Thoracic aorta (tissue), 2 donors: Measurements from ENCODE around the gene GRB7. TPM values are rescaled to one million over a fixed set of nuclear protein-coding genes. Genes with fewer than 3 reads are reported as not detected.

ENCODE experiments used
- ATAC-seq: fragments of 150-250 bp; one replicate; pipeline ENCODE4 v1.8.0; 2017; ENCODE audit warnings: low read depth; ENCODE audit not compliant: insufficient number of reproducible peaks, low FRiP score
- DNase-seq: peaks from one replicate; pipeline ENCODE4 v3.0.0-alpha.2; 2020; ENCODE audit warnings: low spot score
- H3K27ac ChIP-seq, 2 donors: fragments of 200-600 bp; sonication (generic); 1 replicate in 1 of 2; 2 replicates in 1 of 2; pipeline ENCODE4 v1.5.1; 2016; ENCODE audit warnings: mild to moderate bottlenecking in 2 of 2, moderate library complexity in 2 of 2
- H3K27me3 ChIP-seq: fragments of 200-600 bp; sonication (generic); replicated peaks from 2 replicates; pipeline ENCODE4 v1.6.0; 2016; ENCODE audit warnings: mild to moderate bottlenecking; ENCODE audit not compliant: insufficient read depth
- H3K36me3 ChIP-seq: fragments of 200-600 bp; sonication (generic); one replicate; pipeline ENCODE4 v1.5.1; 2016
- H3K4me1 ChIP-seq, 2 donors: fragments of 200-600 bp; sonication (generic); 1 replicate in 1 of 2; 2 replicates in 1 of 2; pipeline versions ENCODE4 v1.5.1 to v1.6.0; 2016; ENCODE audit warnings: low read depth in 2 of 2, mild to moderate bottlenecking in 1 of 2; ENCODE audit not compliant: control insufficient read depth in 1 of 2
- H3K4me3 ChIP-seq: fragments of 200-600 bp; sonication (generic); 2 replicates; pipeline ENCODE4 v1.5.1; 2016; ENCODE audit warnings: mild to moderate bottlenecking
- H3K9me3 ChIP-seq: fragments of 200-600 bp; sonication (generic); 2 replicates; pipeline ENCODE4 v1.5.1; 2016
- CTCF ChIP-seq: fragments of 200-600 bp; sonication (generic); IDR thresholded peaks from one replicate; pipeline ENCODE4 v1.5.1; 2019; ENCODE audit warnings: antibody characterized with exemption
- total RNA-seq, 2 donors: library from RNA; depleted of rRNA; stranded (reverse); fragments of >200 nt; gene quantifications; one replicate each; pipeline versions ENCODE4 v1.1.0 to v1.2.3, GENCODE V29; 2016

GRB7 gene
- total RNA-seq, 2 donors from 2014 or later, result 0.85 to 1.4 TPM

DNA sequence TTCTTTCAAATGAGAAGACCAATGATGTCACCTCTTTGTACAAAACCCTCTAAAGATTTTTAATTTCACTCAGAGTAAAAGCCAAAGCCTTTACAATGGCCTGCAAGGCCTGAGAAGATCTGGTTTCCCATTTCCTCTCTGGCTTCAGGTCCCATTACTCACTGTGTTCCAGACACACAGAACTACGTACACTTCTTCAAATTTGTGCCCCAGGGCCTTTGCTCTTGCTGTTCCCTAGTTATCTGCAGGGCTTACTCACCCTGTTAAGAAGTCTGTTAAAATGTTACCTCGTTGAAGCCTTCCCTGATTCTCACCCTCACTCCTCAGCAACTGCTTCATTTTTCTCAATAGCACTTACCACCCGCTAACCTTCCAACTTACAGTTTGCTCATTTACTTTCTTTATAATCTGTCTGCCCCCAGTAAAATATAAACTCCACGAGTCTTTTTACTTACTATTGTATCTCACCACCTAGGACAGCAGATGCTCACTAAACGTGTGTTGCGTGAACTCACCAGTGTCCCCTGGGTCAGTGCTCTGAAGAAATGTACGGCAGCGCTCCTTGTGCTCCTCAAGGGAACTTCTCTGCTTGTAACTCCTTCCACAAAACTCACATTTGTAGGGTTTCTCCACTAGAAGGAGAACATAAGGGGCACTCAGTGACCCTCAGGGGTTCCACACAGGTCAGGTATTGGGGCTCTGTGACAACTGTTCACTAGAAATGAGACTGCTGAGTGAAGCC is 50.2 kb downstream of the GRB7 start:
- no peak for ATAC-seq
- Histone ChIP-seq H3K27me3 (no peaks in the 10 kb centered on the region), H3K4me3 (no peak overlapping the region), H3K9me3 (no peaks in the 10 kb centered on the region), H3K36me3 (no peaks in the 10 kb centered on the region), H3K27ac (no peak overlapping the region), H3K4me1 (no peaks in the 10 kb centered on the region)
- DNase-seq, result no peak
- TF ChIP-seq CTCF, result no peak

DNA sequence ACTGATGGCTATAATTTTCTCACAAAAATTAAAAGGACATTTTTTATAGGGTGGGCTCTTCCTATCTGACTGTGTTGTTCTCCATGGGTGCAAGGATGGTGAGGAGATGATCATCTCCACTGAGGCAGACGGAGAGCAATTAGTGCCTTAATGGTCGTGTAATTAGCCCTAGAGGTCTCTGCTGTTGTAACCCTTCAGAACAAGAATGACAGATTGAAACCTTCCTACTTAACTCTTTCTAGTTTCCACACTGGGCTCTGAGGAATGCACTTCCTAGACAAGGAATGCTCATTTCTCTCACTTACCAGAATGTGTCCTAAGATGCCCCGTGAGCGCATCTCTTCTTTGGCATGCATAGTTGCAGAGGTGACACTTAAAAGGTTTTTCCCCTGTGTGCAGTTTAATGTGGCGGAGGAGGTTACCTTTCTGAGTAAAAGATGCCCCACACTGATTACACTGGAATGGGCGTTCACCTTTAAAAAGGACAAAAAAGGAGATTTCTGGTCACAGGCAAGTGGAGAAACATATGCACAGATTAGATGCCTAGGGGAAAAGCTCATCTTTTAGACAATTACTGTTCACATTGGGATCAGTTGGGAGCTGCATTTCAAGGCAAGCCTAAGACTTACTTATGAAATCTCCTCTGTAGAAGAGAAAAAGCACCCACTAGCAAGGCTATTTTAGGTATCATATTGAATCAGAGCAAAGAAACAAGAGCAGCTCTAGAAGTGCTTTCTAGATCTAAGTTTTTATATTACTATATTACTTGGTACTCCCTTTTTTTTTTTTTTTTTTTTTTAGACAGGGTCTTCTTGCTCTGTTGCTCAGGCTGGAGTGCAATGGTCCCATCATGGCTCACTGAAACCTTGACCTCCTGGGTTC is 53.6 kb downstream of the GRB7 start:
- Histone ChIP-seq H3K4me1 (no peaks in the 10 kb centered on the region), H3K36me3 (no peaks in the 10 kb centered on the region), H3K27me3 (no peaks in the 10 kb centered on the region), H3K4me3 (no peak overlapping the region), H3K9me3 (no peaks in the 10 kb centered on the region), H3K27ac (no peak overlapping the region)
- DNase-seq (no peak), ATAC-seq (no peak)
- no peak for TF ChIP-seq CTCF

DNA sequence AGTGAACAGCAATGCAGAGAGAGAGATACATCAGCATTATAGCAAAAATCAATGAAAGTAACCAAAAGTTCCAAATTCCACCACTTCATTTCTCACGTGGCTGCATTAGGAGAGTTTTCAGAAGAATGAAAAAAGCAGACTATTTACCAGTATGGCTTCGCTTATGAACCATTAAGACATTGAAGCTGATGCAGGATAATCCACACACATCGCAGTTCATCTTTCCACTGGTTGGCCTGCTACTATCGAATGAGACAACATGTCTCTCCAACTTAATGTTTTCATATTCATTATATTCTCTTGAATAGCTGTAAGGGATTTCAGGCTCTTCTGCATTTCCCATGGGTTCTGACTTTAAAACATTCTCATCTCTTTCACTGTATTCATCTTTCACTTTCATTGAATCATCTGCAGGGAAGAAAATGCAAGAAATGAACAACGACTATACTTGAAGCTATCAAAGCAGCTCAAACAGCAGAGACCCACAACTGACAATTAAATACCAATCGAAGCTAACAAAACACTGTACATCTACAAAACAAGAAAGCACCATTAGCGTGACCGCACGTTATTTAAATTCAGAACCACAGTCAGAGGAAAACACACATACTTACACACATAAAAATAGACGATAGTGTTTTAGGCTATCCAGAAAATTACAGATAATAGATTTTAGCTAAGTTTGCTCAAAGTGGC is 54.9 kb downstream of the GRB7 start:
- no peak for DNase-seq
- no peak for ATAC-seq
- H3K27me3 ChIP-seq, result no peaks in the 10 kb centered on the region
- H3K4me1 ChIP-seq, result no peaks in the 10 kb centered on the region
- no peak overlapping the region for H3K4me3 ChIP-seq
- no peak overlapping the region for H3K27ac ChIP-seq
- no peak for TF ChIP-seq CTCF
- H3K9me3 ChIP-seq, result no peaks in the 10 kb centered on the region
- no peaks in the 10 kb centered on the region for H3K36me3 ChIP-seq

GRCh38 chr17:39793301-39793872 is 55.6 kb downstream of the GRB7 start:
- H3K36me3 ChIP-seq, result no peaks in the 10 kb centered on the region
- no peak for ATAC-seq

More at GRCh38 chr17:39793301-39793872, 55.6 kb downstream of the GRB7 start:
- Histone ChIP-seq H3K27ac (no peak overlapping the region), H3K4me1 (no peaks in the 10 kb centered on the region), H3K9me3 (no peaks in the 10 kb centered on the region), H3K27me3 (no peaks in the 10 kb centered on the region), H3K4me3 (no peak overlapping the region)
- DNase-seq, result no peak
- TF ChIP-seq CTCF, result no peak
